Transverse colon (tissue), 4 donors: ENCODE results near the gene PUS7. TPM values are rescaled to one million over a fixed set of nuclear protein-coding genes. Genes with fewer than 3 reads are reported as not detected.
A peak's percentile ranks its signal among the peaks of the same experiment; 100 is the strongest.

Source experiments
- DNase-seq: peaks from one replicate; pipeline ENCODE4 v3.0.0-alpha.2; 2019
- H3K27ac ChIP-seq, 4 donors: fragments of 200-600 bp; sonication (generic); 2 replicates each; pipeline ENCODE4 v1.5.1; 2016 to 2018; ENCODE audit warnings: inconsistent platforms in 4 of 4
- H3K27me3 ChIP-seq: fragments of 200-600 bp; sonication (generic); 2 replicates; pipeline ENCODE4 v1.5.1; 2017; ENCODE audit warnings: inconsistent platforms
- H3K36me3 ChIP-seq, 4 donors: fragments of 200-600 bp; sonication (generic); 2 replicates each; pipeline ENCODE4 v1.5.1; 2017 to 2019; ENCODE audit warnings: inconsistent platforms in 4 of 4
- H3K4me1 ChIP-seq, 4 donors: fragments of 200-600 bp; sonication (generic); 2 replicates each; pipeline ENCODE4 v1.5.1; 2017 to 2020; ENCODE audit warnings: inconsistent platforms in 4 of 4
- H3K4me3 ChIP-seq, 4 donors: fragments of 200-600 bp; sonication (generic); 1 replicate in 1 of 4; 2 replicates in 3 of 4; pipeline versions ENCODE4 v1.5.1 to v1.6.1; 2017 to 2019; ENCODE audit warnings: inconsistent platforms in 4 of 4
- H3K9me3 ChIP-seq, 2 donors: fragments of 200-600 bp; sonication (generic); 2 replicates each; pipeline ENCODE4 v1.5.1; 2017 to 2019; ENCODE audit warnings: inconsistent platforms in 2 of 2
- CTCF ChIP-seq, 5 experiments: fragments of 200-600 bp in 3 of 5; fragments of 450-650 bp in 2 of 5; sonication (generic) in 3 of 5; IDR thresholded peaks; 1 replicate in 2 of 5; 2 replicates in 3 of 5; pipeline ENCODE4 v1.5.1; 2016 to 2017; ENCODE audit warnings: antibody characterized with exemption in 5 of 5, inconsistent platforms in 3 of 5, mild to moderate bottlenecking in 2 of 5, moderate library complexity in 1 of 5
- EP300 ChIP-seq: sonication (generic); formaldehyde crosslinking; IDR thresholded peaks from one replicate; pipeline ENCODE4 v1.6.1; 2017; ENCODE audit warnings: antibody characterized with exemption, low read depth
- POLR2A ChIP-seq: fragments of 450-650 bp; IDR thresholded peaks from one replicate; pipeline ENCODE4 v1.6.1; 2016; ENCODE audit warnings: antibody characterized with exemption, mild to moderate bottlenecking, moderate library complexity
- POLR2AphosphoS5 ChIP-seq, 3 donors: sonication (generic); formaldehyde crosslinking; IDR thresholded peaks; one replicate each; pipeline ENCODE4 v1.6.1; 2016; ENCODE audit warnings: antibody characterized with exemption in 3 of 3
- WGBS, 2 donors: methylation state at CpG; one replicate each; pipeline ENCODE4 v1.1.5; 2018; ENCODE audit warnings: low coverage in 1 of 2; 5-methylcytosine and 5-hydroxymethylcytosine counted together
- in situ Hi-C, 4 donors: fragments of 200-750 bp; cut with MboI; loops; one replicate each; pipeline versions ENCODE4 v1.15.0 to v1.15.1; 2017; ENCODE audit warnings: low sequenced_read_pairs in 3 of 4, low pct_ligation_motif_present in 1 of 4, low pct_unique_long_range_greater_than_20kb in 1 of 4
- intact Hi-C: fragments of 100-400 bp; cut with DNase I; formaldehyde crosslinking; loops from one replicate; pipeline ENCODE4 v1.15.1; 2023; ENCODE audit warnings: low total_unique reads
- total RNA-seq, 4 donors: library from RNA; depleted of rRNA; stranded (reverse); fragments of >200 nt; gene quantifications; one replicate each; pipeline ENCODE4 v1.1.0, GENCODE V29; 2016

Gene PUS7
- total RNA-seq, 4 donors from 2014 or later = 1.9 to 7.0 (median 4.9) TPM

GRCh38 chr7:105559926-105560325 is 37.9 kb upstream of the PUS7 start:
- TF ChIP-seq POLR2AphosphoS5 (IDR thresholded peaks at IDR 0.05) = no peak
- no peak for TF ChIP-seq CTCF (IDR thresholded peaks at IDR 0.05)
- TF ChIP-seq EP300 = no peak
- TF ChIP-seq POLR2A = no peak
- H3K36me3 ChIP-seq = peaks cover 0 to 65% (median 21%) of the 10 kb centered on the region in 4 donors
- H3K9me3 ChIP-seq = no peaks in the 10 kb centered on the region
- in situ Hi-C loops = no loop called here
- no peak overlapping the region for H3K4me3 ChIP-seq
- H3K27me3 ChIP-seq = no peaks in the 10 kb centered on the region
- no peak for DNase-seq
- no peaks in the 10 kb centered on the region for H3K4me1 ChIP-seq
- intact Hi-C loops = loop anchor here (5.0 kb wide), 1 partner anchor 1108 kb away; no protein-coding TSS in a partner anchor
- no peak overlapping the region for H3K27ac ChIP-seq
- WGBS, 2 donors = 85% methylated on average over 1 of the region's 1 CpG; no CpG with 5 or more reads in 1 of the 2 donors

GRCh38 chr7:105538339-105538738 is 16.3 kb upstream of the PUS7 start:
- no peak overlapping the region for H3K27ac ChIP-seq
- H3K4me1 ChIP-seq = peaks cover 3 to 12% (median 5%) of the 10 kb centered on the region in 4 donors
- no peaks in the 10 kb centered on the region for H3K9me3 ChIP-seq
- no peak for DNase-seq
- H3K36me3 ChIP-seq = peaks cover 0 to 72% (median 9%) of the 10 kb centered on the region in 4 donors
- H3K4me3 ChIP-seq = no peak overlapping the region
- whole genome bisulfite sequencing, 2 donors = 81 to 88% methylated on average over 2 of the region's 2 CpGs
- in situ Hi-C loops = no loop called here
- intact Hi-C loops = no loop called here
- H3K27me3 ChIP-seq = no peaks in the 10 kb centered on the region
- TF ChIP-seq POLR2A (no peak), CTCF (IDR thresholded peaks at IDR 0.05) (no peak), EP300 (no peak), POLR2AphosphoS5 (IDR thresholded peaks at IDR 0.05) (no peak)

- 28 to 47% methylated on average over 5 to 12 of the region's 12 CpGs for WGBS, 2 donors
- TF ChIP-seq EP300 (no peak), POLR2A (no peak), POLR2AphosphoS5 (IDR thresholded peaks at IDR 0.05) (no peak), CTCF (IDR thresholded peaks at IDR 0.05) (no peak)
- in situ Hi-C loops = no loop called here
- intact Hi-C loops = no loop called here
- H3K4me3 ChIP-seq = peak overlapping the region; percentile 69 to 84 (median 76)
- peaks cover 8 to 27% (median 13%) of the 10 kb centered on the region in 4 donors for H3K4me1 ChIP-seq
- H3K36me3 ChIP-seq = peaks cover 0 to 21% (median 0%) of the 10 kb centered on the region in 4 donors
- H3K27ac ChIP-seq = peak overlapping the region; percentile 86 to 91 (median 90)
- H3K27me3 ChIP-seq = no peaks in the 10 kb centered on the region
- no peaks in the 10 kb centered on the region for H3K9me3 ChIP-seq
- no peak for DNase-seq
Measured at GRCh38 chr7:105532709-105533460, 10.8 kb upstream of the PUS7 start.

- Histone ChIP-seq H3K9me3 (no peaks in the 10 kb centered on the region), H3K27ac (peak within 1 kb of the TSS; percentile 86 to 91 (median 90)), H3K27me3 (no peaks in the 10 kb centered on the region), H3K4me1 (peaks cover 8 to 27% (median 13%) of the 10 kb centered on the region in 4 donors), H3K36me3 (peaks cover 0 to 13% (median 0%) of the 10 kb centered on the region in 4 donors), H3K4me3 (peak within 1 kb of the TSS; percentile 69 to 84 (median 76))
- no peak for TF ChIP-seq EP300
- TF ChIP-seq CTCF (IDR thresholded peaks at IDR 0.05) = peak; percentile 50 to 66 (median 53)
- TF ChIP-seq POLR2AphosphoS5 (IDR thresholded peaks at IDR 0.05) = peak; percentile 80 to 95 (median 93)
- TF ChIP-seq POLR2A = peak; percentile 93
- in situ Hi-C loops (no loop called here), intact Hi-C loops (no loop called here)
- 2 to 20% methylated on average over 1 to 35 of the region's 42 CpGs for WGBS, 2 donors
- DNase-seq = peak; percentile 94
Measured at GRCh38 chr7:105531792-105532671, 10.0 kb upstream of the PUS7 start, which contains the start of gene RINT1. TSS of gene RINT1 (plus strand) at chr7:105532201. CDS start at chr7:105532316, 115 bp downstream.
